Sigmoid colon (tissue), 7 donors: ENCODE results near the gene BAHD1. TPM values are rescaled to one million over a fixed set of nuclear protein-coding genes. Genes with fewer than 3 reads are reported as not detected.

Source experiments
- DNase-seq: peaks from one replicate; pipeline ENCODE4 v3.0.0-alpha.2; 2019
- H3K27ac ChIP-seq, 4 donors: fragments of 200-600 bp; sonication (generic); one replicate each; pipeline ENCODE4 v1.5.1; 2016 to 2019; ENCODE audit warnings: mild to moderate bottlenecking in 1 of 4
- H3K27me3 ChIP-seq, 3 donors: fragments of 200-600 bp; sonication (generic); one replicate each; pipeline ENCODE4 v1.5.1; 2019; ENCODE audit warnings: mild to moderate bottlenecking in 1 of 3
- H3K36me3 ChIP-seq, 4 donors: fragments of 200-600 bp; sonication (generic); one replicate each; pipeline ENCODE4 v1.5.1; 2016 to 2019
- H3K4me1 ChIP-seq, 4 donors: fragments of 200-600 bp; sonication (generic); one replicate each; pipeline ENCODE4 v1.5.1; 2017 to 2019
- H3K4me3 ChIP-seq, 4 donors: fragments of 200-600 bp; sonication (generic); one replicate each; pipeline ENCODE4 v1.5.1; 2017 to 2019; ENCODE audit warnings: mild to moderate bottlenecking in 2 of 4, moderate library complexity in 1 of 4
- H3K9me3 ChIP-seq, 4 donors: fragments of 200-600 bp in 3 of 4; sonication (generic) in 3 of 4; one replicate each; pipeline versions ENCODE4 v1.5.1 to v1.6.1; 2013 to 2019
- EP300 ChIP-seq, 4 donors: sonication (generic); formaldehyde crosslinking; IDR thresholded peaks; one replicate each; pipeline ENCODE4 v1.6.1; 2017; ENCODE audit warnings: antibody characterized with exemption in 4 of 4
- POLR2A ChIP-seq, 2 donors: fragments of 450-650 bp; IDR thresholded peaks; one replicate each; pipeline ENCODE4 v1.6.1; 2016; ENCODE audit warnings: antibody characterized with exemption in 2 of 2, mild to moderate bottlenecking in 2 of 2, moderate library complexity in 2 of 2
- POLR2AphosphoS5 ChIP-seq, 4 donors: sonication (generic); formaldehyde crosslinking; IDR thresholded peaks; one replicate each; pipeline ENCODE4 v1.6.1; 2017; ENCODE audit warnings: antibody characterized with exemption in 4 of 4
- WGBS, 2 donors: extraction: QIAGEN DNeasy Blood & Tissue Kit; methylation state at CpG; one replicate each; pipeline ENCODE4 v1.1.7; 2013; 5-methylcytosine and 5-hydroxymethylcytosine counted together
- intact Hi-C: fragments of 100-400 bp; cut with DNase I; formaldehyde crosslinking; loops from one replicate; pipeline ENCODE4 v1.15.1; 2023
- polyA plus RNA-seq, 3 donors: library from polyadenylated mRNA; stranded (reverse); fragments of 200-250 nt; gene quantifications; one replicate each; pipeline ENCODE4 v1.2.3, GENCODE V29; 2013
- total RNA-seq, 4 donors: library from RNA; depleted of rRNA; stranded (reverse); fragments of >200 nt; gene quantifications; one replicate each; pipeline ENCODE4 v1.1.0, GENCODE V29; 2016
- TF ChIP-seq, protein P1 (sequence below), 4 experiments: fragments of 450-650 bp in 3 of 4; fragments of 200-600 bp in 1 of 4; IDR thresholded peaks; one replicate each; pipeline ENCODE4 v1.5.1; 2016 to 2019; ENCODE audit warnings: antibody characterized with exemption in 4 of 4, mild to moderate bottlenecking in 3 of 4, moderate library complexity in 2 of 4
- donor health status: healthy with polysubstance abuse.
- donor health status: Bipolar disorder and iron deficiency.
- donor health status: healthy.

Gene BAHD1
- total RNA-seq, result 10 to 100 TPM in 1 of 4 donors, 1 to 10 TPM in 3; 7.7 to 16.3 (median 9.3) TPM
- 10 to 100 TPM in 2 of 3 donors, 1 to 10 TPM in 1; 9.6 to 20.2 (median 14.1) TPM for polyA plus RNA-seq

DNA sequence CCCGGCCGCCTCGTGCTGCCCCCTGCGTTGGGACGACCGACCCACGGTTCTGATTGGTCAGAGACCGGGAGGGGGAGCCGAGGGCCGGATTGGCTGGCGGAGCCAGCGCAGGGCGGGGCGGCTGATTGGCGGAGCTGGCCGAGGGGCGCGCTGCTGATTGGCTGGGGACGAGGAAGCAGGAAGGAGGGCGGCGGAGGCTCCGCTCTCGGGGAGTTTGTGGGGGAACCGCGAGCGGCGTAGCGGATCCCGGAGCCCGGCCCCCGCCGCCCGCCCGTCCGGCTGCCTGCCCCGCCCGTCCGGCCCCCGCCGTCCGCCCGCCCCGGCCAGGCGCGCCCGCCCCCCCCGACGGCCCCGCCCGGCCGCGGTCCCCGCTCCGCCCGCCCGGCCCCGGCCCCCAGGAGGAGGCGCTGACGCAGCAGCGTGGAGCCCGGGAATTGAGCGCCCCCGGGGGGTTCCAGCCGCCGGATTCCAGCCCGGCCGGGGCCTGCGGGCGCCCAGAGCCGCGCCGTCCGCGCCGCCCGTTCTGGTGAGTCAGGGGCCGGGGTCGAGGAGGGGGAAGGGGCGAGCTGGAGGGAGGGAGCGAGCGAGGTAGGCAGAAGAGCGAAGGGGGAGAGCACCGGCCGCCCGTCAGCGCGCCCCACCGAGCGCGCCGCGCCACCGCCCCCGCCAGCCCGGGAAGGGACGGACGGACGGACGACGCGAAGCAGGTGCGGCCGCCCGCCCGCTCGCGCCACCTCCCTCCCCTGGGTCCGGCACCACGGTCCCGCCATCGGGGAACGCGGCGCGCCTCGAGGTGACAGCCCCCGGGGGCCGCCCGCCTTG is at the start of gene BAHD1:
Gene BAHD1, plus strand, starts transcription at position 211 of the 822 bp plus-strand sequence. CDS start 17,512 bp downstream, outside the sequence.
- TF ChIP-seq POLR2A (IDR thresholded peaks at IDR 0.05), result no peak
- peak; percentile 21 to 73 (median 64) for TF ChIP-seq POLR2AphosphoS5 (IDR thresholded peaks at IDR 0.05)
- intact Hi-C loops, result loop anchor here (2.0 to 5.0 kb wide), 2 partner anchors 30 to 126 kb away; partner anchors contain the start of genes CCDC32, CHST14 and RPUSD2
- peak; percentile 98 for DNase-seq
- H3K27ac ChIP-seq, result peak within 1 kb of the TSS; percentile 79 to 85 (median 82)
- H3K27me3 ChIP-seq, result peaks cover 15 to 25% (median 19%) of the 10 kb centered on the region in 3 donors
- H3K36me3 ChIP-seq, result no peaks in the 10 kb centered on the region
- H3K4me3 ChIP-seq, result peak within 1 kb of the TSS; percentile 89 to 98 (median 92)
- WGBS, 2 donors, result 0 to 1% methylated on average over 119 of the region's 119 CpGs
- peaks cover 0 to 65% (median 57%) of the 10 kb centered on the region in 4 donors for H3K4me1 ChIP-seq
- H3K9me3 ChIP-seq, result no peaks in the 10 kb centered on the region

DNA sequence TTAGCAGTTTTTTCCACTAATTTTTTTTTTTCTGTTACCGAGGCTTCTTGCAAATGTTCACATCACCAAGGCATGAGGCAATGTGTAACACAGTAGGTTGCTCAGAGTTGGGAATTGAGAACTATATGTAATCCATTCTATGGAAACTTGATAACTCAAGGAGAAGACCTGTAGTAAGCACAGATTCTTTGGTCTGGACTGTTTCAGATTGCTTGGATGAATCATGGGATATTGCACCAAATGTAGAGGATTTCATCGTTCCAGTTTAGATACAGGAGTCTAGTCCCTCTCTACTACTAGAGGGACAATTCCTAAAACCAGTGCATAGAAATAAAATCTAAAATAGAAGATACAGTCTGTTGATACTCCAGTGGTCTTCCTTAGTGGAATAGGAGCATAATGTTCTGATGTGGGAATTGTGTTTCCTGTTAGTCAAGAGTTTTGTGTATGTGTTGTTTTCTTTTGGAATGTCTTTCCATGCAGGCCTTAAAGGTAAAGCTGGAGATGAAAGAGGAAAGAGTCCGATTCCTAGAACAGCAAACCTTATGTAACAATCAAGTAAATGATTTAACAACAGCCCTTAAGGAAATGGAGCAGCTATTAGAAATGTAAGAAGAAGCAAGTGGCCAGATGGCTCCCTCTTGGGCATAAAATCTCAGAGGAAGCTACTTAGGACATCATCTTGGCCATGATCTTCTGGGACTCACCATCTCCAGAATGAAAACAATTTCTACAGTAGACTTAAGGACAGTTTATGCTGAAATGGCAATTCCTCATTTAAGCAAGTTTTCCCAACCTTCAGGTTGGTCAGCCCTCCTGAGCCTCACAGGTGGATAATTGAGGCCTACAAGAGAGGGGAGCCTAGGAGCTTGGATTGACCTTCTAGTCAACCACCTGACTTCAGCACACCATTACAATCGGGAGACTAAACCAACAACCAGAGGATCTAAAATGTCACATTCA is 47.5 kb upstream of the BAHD1 start:
- WGBS, 2 donors, result 80 to 87% methylated on average over 4 of the region's 4 CpGs
- no peak overlapping the region for H3K27ac ChIP-seq
- TF ChIP-seq EP300 (IDR thresholded peaks at IDR 0.05), result no peak
- TF ChIP-seq POLR2AphosphoS5 (IDR thresholded peaks at IDR 0.05), result no peak
- TF ChIP-seq, protein P1, sequence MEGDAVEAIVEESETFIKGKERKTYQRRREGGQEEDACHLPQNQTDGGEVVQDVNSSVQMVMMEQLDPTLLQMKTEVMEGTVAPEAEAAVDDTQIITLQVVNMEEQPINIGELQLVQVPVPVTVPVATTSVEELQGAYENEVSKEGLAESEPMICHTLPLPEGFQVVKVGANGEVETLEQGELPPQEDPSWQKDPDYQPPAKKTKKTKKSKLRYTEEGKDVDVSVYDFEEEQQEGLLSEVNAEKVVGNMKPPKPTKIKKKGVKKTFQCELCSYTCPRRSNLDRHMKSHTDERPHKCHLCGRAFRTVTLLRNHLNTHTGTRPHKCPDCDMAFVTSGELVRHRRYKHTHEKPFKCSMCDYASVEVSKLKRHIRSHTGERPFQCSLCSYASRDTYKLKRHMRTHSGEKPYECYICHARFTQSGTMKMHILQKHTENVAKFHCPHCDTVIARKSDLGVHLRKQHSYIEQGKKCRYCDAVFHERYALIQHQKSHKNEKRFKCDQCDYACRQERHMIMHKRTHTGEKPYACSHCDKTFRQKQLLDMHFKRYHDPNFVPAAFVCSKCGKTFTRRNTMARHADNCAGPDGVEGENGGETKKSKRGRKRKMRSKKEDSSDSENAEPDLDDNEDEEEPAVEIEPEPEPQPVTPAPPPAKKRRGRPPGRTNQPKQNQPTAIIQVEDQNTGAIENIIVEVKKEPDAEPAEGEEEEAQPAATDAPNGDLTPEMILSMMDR (IDR thresholded peaks at IDR 0.05), result no peak
- TF ChIP-seq POLR2A (IDR thresholded peaks at IDR 0.05), result no peak
- H3K27me3 ChIP-seq, result no peaks in the 10 kb centered on the region
- no peak overlapping the region for H3K4me3 ChIP-seq
- H3K4me1 ChIP-seq, result no peaks in the 10 kb centered on the region
- H3K36me3 ChIP-seq, result peaks cover 0 to 54% (median 17%) of the 10 kb centered on the region in 4 donors
- intact Hi-C loops, result no loop called here
- no peak for DNase-seq
- no peaks in the 10 kb centered on the region for H3K9me3 ChIP-seq

DNA sequence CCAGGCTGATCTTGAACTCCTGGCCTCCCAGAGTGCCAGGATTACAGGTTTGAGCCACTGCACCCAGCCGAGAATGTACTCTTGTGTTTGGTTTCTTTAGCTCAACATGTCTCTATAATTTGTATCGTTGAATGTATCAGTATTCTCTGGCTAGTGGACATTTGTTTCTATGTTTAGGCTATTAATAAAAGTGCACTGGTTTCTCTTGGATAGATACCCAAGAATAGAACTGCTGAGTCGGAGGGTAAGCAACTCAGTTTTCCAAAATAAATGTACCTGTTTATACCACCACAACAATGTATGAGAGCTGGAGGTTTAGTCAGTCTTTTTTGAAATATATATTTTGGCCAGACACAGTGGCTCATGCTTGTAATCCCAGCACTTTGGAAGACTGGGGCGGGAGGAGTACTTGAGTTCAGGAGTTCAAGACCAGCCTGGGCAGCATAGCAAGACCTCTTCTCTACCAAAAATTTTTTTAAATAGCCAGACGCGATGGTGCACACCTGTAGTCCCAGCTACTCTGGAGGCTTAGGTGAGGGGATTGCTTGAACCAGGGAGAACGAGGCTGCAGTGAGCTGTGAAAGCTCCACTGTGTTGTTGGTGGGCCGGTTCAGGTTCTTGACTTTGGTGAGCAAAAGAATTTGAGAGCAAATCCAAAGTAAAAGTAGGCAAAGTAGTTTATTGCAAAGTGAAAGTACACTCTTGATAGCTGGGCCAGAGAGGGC is 42.9 kb upstream of the BAHD1 start:
- TF ChIP-seq EP300 (IDR thresholded peaks at IDR 0.05) (no peak), POLR2AphosphoS5 (IDR thresholded peaks at IDR 0.05) (no peak), POLR2A (IDR thresholded peaks at IDR 0.05) (no peak)
- TF ChIP-seq, protein P1 (IDR thresholded peaks at IDR 0.05), result no peak
- Histone ChIP-seq H3K27ac (no peak overlapping the region), H3K27me3 (no peaks in the 10 kb centered on the region), H3K4me3 (no peak overlapping the region), H3K4me1 (no peaks in the 10 kb centered on the region), H3K9me3 (no peaks in the 10 kb centered on the region), H3K36me3 (peaks cover 0 to 15% (median 2%) of the 10 kb centered on the region in 4 donors)
- WGBS, 2 donors, result 84 to 92% methylated on average over 8 of the region's 8 CpGs
- intact Hi-C loops, result no loop called here
- DNase-seq, result no peak

DNA sequence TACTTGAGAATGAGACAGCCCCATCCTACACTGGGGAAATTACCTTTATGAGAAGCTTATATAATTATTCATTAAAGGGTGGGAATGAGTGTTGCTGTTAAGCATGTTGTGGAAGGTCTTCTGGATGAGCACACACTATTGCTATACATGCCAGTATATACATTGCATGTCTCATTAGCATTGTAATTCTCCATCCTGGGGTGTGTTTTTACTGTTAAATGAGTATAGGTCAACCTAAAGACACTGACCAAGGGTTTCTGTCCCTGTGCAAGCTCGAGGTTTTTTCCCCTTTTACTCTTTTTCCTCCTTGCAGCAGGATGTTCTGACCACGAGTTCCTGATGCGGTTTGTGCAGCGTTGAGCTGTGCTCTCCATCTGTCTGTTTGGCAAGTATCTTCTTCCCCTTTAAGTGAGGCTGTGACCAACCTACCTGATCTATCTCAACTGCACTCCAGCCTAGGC is 42.3 kb upstream of the BAHD1 start:
- intact Hi-C loops, result no loop called here
- Histone ChIP-seq H3K4me1 (no peaks in the 10 kb centered on the region), H3K36me3 (peaks cover 0 to 9% (median 2%) of the 10 kb centered on the region in 4 donors), H3K4me3 (no peak overlapping the region), H3K27me3 (no peaks in the 10 kb centered on the region), H3K9me3 (no peaks in the 10 kb centered on the region), H3K27ac (no peak overlapping the region)
- TF ChIP-seq POLR2A (IDR thresholded peaks at IDR 0.05) (no peak), EP300 (IDR thresholded peaks at IDR 0.05) (no peak), POLR2AphosphoS5 (IDR thresholded peaks at IDR 0.05) (no peak)
- TF ChIP-seq, protein P1 (IDR thresholded peaks at IDR 0.05), result no peak
- WGBS, 2 donors, result 44 to 65% methylated on average over 4 of the region's 4 CpGs
- DNase-seq, result no peak
